ENCODE measurements around the gene BSDC1.
A peak's percentile ranks its signal among the peaks of the same experiment; 100 is the strongest.

GRCh38 chr1:32361674-32362473 is 32.4 kb downstream of the BSDC1 start:
- TF ChIP-seq CTCF (IDR thresholded peaks at IDR 0.05): peak; percentile 31 to 47 (median 33)
- TF ChIP-seq POLR2AphosphoS5 (IDR thresholded peaks at IDR 0.05): no peak
